ENCODE data around the gene IRF2BP2.
"Not testable (repeated sequence)": the region's sequence is repeated elsewhere in the genome, so short reads cannot be mapped to it uniquely, and the experiment has no call there.

The IRF2BP2 gene

GRCh38 chr1:234599617-234600417 lies 10.2 kb downstream of the IRF2BP2 start:
- DNase-seq = peak; percentile 68

GRCh38 chr1:234598974-234599616 lies 10.9 kb downstream of the IRF2BP2 start:
- no peak for DNase-seq

GRCh38 chr1:234597894-234598293 lies 12.1 kb downstream of the IRF2BP2 start:
- peak; percentile 79 for DNase-seq

GRCh38 chr1:234595899-234596298 lies 14.1 kb downstream of the IRF2BP2 start:
- no peak for DNase-seq

- not testable (repeated sequence) for DNase-seq
Measured at GRCh38 chr1:234594575-234594974, 15.4 kb downstream of the IRF2BP2 start.

GRCh38 chr1:234593771-234594504 lies 16.0 kb downstream of the IRF2BP2 start:
- DNase-seq = no peak

GRCh38 chr1:234593109-234593508 lies 16.9 kb downstream of the IRF2BP2 start:
- DNase-seq = no peak

GRCh38 chr1:234592240-234592639 lies 17.7 kb downstream of the IRF2BP2 start:
- DNase-seq = no peak

GRCh38 chr1:234591131-234591530 lies 18.8 kb downstream of the IRF2BP2 start:
- no peak for DNase-seq

GRCh38 chr1:234589854-234590620 lies 19.9 kb downstream of the IRF2BP2 start:
- DNase-seq = no peak

- DNase-seq = no peak
Measured at GRCh38 chr1:234589064-234589800, 20.7 kb downstream of the IRF2BP2 start.

GRCh38 chr1:234588386-234588785 lies 21.6 kb downstream of the IRF2BP2 start:
- DNase-seq = no peak

GRCh38 chr1:234586892-234587485 lies 23.0 kb downstream of the IRF2BP2 start:
- no peak for DNase-seq

- DNase-seq = no peak
Measured at GRCh38 chr1:234586304-234586703, 23.7 kb downstream of the IRF2BP2 start.

GRCh38 chr1:234585330-234586055 lies 24.5 kb downstream of the IRF2BP2 start:
- no peak for DNase-seq

GRCh38 chr1:234584926-234585325 lies 25.1 kb downstream of the IRF2BP2 start:
- DNase-seq = no peak

- DNase-seq = no peak
Measured at GRCh38 chr1:234584420-234584805, 25.6 kb downstream of the IRF2BP2 start.

- no peak for DNase-seq
Measured at GRCh38 chr1:234583755-234584419, 26.1 kb downstream of the IRF2BP2 start.

- DNase-seq = no peak
Measured at GRCh38 chr1:234582681-234583301, 27.2 kb downstream of the IRF2BP2 start.

- DNase-seq = no peak
Measured at GRCh38 chr1:234582186-234582585, 27.8 kb downstream of the IRF2BP2 start.
